Fibroblast of gingiva (primary cell): ENCODE data around the gene PSAPL1.

Experiments
- DNase-seq: peaks from one replicate; pipeline ENCODE4 v3.0.0-alpha.2; 2011; ENCODE audit warnings: low read depth

The PSAPL1 gene

GRCh38 chr4:7430965-7431695 is 3.6 kb downstream of the PSAPL1 start:
- no peak for DNase-seq

GRCh38 chr4:7430368-7430964 is 4.3 kb downstream of the PSAPL1 start:
- DNase-seq = no peak

- DNase-seq = no peak
Observed at GRCh38 chr4:7429601-7430078, 5.1 kb downstream of the PSAPL1 start.

GRCh38 chr4:7429069-7429416 is 5.7 kb downstream of the PSAPL1 start:
- DNase-seq = no peak

GRCh38 chr4:7428261-7429068 is 6.3 kb downstream of the PSAPL1 start:
- no peak for DNase-seq

- DNase-seq = no peak
Observed at GRCh38 chr4:7427831-7428260, 6.9 kb downstream of the PSAPL1 start.

GRCh38 chr4:7427361-7427760 is 7.4 kb downstream of the PSAPL1 start:
- DNase-seq = no peak

- no peak for DNase-seq
Observed at GRCh38 chr4:7426525-7427171, 8.1 kb downstream of the PSAPL1 start.

- DNase-seq = no peak
Observed at GRCh38 chr4:7425591-7426468, 8.9 kb downstream of the PSAPL1 start.

GRCh38 chr4:7425124-7425523 is 9.6 kb downstream of the PSAPL1 start:
- DNase-seq = no peak

GRCh38 chr4:7424553-7425111 is 10.1 kb downstream of the PSAPL1 start:
- no peak for DNase-seq

GRCh38 chr4:7423801-7424552 is 10.8 kb downstream of the PSAPL1 start:
- no peak for DNase-seq

- no peak for DNase-seq
Observed at GRCh38 chr4:7423391-7423790, 11.3 kb downstream of the PSAPL1 start.

GRCh38 chr4:7422898-7423180 is 11.9 kb downstream of the PSAPL1 start:
- no peak for DNase-seq

GRCh38 chr4:7422151-7422897 is 12.4 kb downstream of the PSAPL1 start:
- DNase-seq = no peak

- no peak for DNase-seq
Observed at GRCh38 chr4:7421356-7422150, 13.2 kb downstream of the PSAPL1 start.

GRCh38 chr4:7420661-7421040 is 14.1 kb downstream of the PSAPL1 start:
- DNase-seq = no peak

- DNase-seq = no peak
Observed at GRCh38 chr4:7419961-7420660, 14.6 kb downstream of the PSAPL1 start.
